OCI-M2 (cell line): ENCODE measurements around the gene CTSE.

Experiments used
- DNase-seq: peaks from one replicate; lab custom pipeline; 2025; ENCODE audit not compliant: unreplicated experiment; lab: John Stamatoyannopoulos, UW

CTSE gene

GRCh38 chr1:205973377-205974232 is 50.1 kb downstream of the CTSE start:
- no peak for DNase-seq

- DNase-seq = no peak
These were observed 51.1 kb downstream of the CTSE start for GRCh38 chr1:205972491-205973168.

- no peak for DNase-seq
These were observed 51.6 kb downstream of the CTSE start for GRCh38 chr1:205972081-205972480.

GRCh38 chr1:205971082-205971481 is 52.6 kb downstream of the CTSE start:
- no peak for DNase-seq

- DNase-seq = no peak
These were observed 53.2 kb downstream of the CTSE start for GRCh38 chr1:205970486-205970885.

GRCh38 chr1:205969229-205969628 is 54.5 kb downstream of the CTSE start:
- DNase-seq = no peak

GRCh38 chr1:205967554-205968335 is 56.0 kb downstream of the CTSE start:
- no peak for DNase-seq

- no peak for DNase-seq
These were observed 58.4 kb downstream of the CTSE start for GRCh38 chr1:205965036-205965884.

- DNase-seq = no peak
These were observed 60.1 kb downstream of the CTSE start for GRCh38 chr1:205963352-205964155.

- no peak for DNase-seq
These were observed 60.9 kb downstream of the CTSE start for GRCh38 chr1:205962821-205963221.

GRCh38 chr1:205961991-205962820 is 61.5 kb downstream of the CTSE start:
- no peak for DNase-seq

GRCh38 chr1:205961405-205961804 is 62.3 kb downstream of the CTSE start:
- no peak for DNase-seq

GRCh38 chr1:205959789-205960188 is 63.9 kb downstream of the CTSE start:
- no peak for DNase-seq
